K562 (cell line): Measurements from ENCODE around the gene TRIM3. TPM values are rescaled to one million over a fixed set of nuclear protein-coding genes. Genes with fewer than 3 reads are reported as not detected.

Experiments
- ATAC-seq: fragments of 200-7000 bp; cut with Tn5 transposase; 3 replicates; pipeline ENCODE4 v1.9.1; 2020; ENCODE audit warnings: moderate library complexity
- BruUV-seq: library from RNA; stranded (reverse); fragments of 400-500 nt; replicated peaks from 2 replicates; lab custom pipeline; 2021; lab: Mats Ljungman, UMichigan
- CTCF ChIA-PET: fragments of 300-600 bp; formaldehyde crosslinking; extraction: SDS; loops from one replicate; lab custom pipeline; 2021; ENCODE audit warnings: low intra/inter-chr PET ratio; lab: Yijun Ruan, JAX
- POLR2A ChIA-PET: fragments of 300-600, 350-650 bp; sonication (Branson Sonifier 250); formaldehyde crosslinking; extraction: SDS; loops from one replicate; lab custom pipeline; 2021; ENCODE audit warnings: antibody characterized with exemption, inconsistent platforms; lab: Yijun Ruan, JAX
- DNase-seq, 4 experiments: peaks; one replicate each; pipeline versions ENCODE4 v3.0.0 to v3.0.0-alpha.2; 2011 to 2018; ENCODE audit warnings: low spot score in 3 of 4, mixed read lengths in 3 of 4; ENCODE audit errors: extremely low read depth in 1 of 4
- FAIRE-seq: peaks from 2 replicates; lab custom pipeline; 2011; peaks lifted over from hg19 to GRCh38; lab: Jason Lieb, UNC
- H2AFZ ChIP-seq: 2 replicates; pipeline ENCODE4 v1.6.0; 2011; ENCODE audit warnings: low read depth, low read length, control low read depth, inconsistent platforms
- H3K27ac ChIP-seq: fragments of 200-600 bp; 3 replicates; pipeline ENCODE4 v1.8.0; 2011; ENCODE audit warnings: low read depth, mild to moderate bottlenecking, control low read depth, inconsistent platforms, low read length, moderate library complexity, mixed read lengths; ENCODE audit errors: extremely low read depth
- H3K27me3 ChIP-seq, 2 experiments: fragments of 300-600 bp in 1 of 2; 2 replicates in 1 of 2; 3 replicates in 1 of 2; pipeline versions ENCODE4 v1.6.0 to v1.8.0; 2011; ENCODE audit warnings: inconsistent platforms in 2 of 2, low read length in 2 of 2, mild to moderate bottlenecking in 1 of 2, mixed read lengths in 1 of 2, moderate library complexity in 1 of 2; ENCODE audit not compliant: control insufficient read depth in 2 of 2, insufficient read depth in 2 of 2
- H3K36me3 ChIP-seq: fragments of 300-600 bp; 3 replicates; pipeline ENCODE4 v1.8.0; 2011; ENCODE audit warnings: mild to moderate bottlenecking, low read length, inconsistent platforms; ENCODE audit not compliant: control insufficient read depth, insufficient read depth
- H3K4me1 ChIP-seq, 2 experiments: fragments of 200-600 bp in 1 of 2; replicated peaks in 1 of 2; 2 replicates in 1 of 2; 3 replicates in 1 of 2; pipeline versions ENCODE4 v1.5.1 to v1.8.0; 2011; ENCODE audit warnings: inconsistent platforms in 2 of 2, low read length in 2 of 2, mild to moderate bottlenecking in 1 of 2, mixed read lengths in 1 of 2, moderate library complexity in 1 of 2; ENCODE audit not compliant: control insufficient read depth in 2 of 2, insufficient read depth in 2 of 2
- H3K4me2 ChIP-seq: 2 replicates; pipeline ENCODE4 v1.6.1; 2011; ENCODE audit warnings: low read length, control low read depth, inconsistent platforms, mixed read lengths; ENCODE audit not compliant: insufficient read depth
- H3K4me3 ChIP-seq: fragments of 200-600 bp; sonication (generic), shearing (Covaris generic); 2 replicates; pipeline ENCODE4 v1.5.1; 2016; ENCODE audit warnings: control low read depth, inconsistent platforms
- H3K79me2 ChIP-seq: fragments of 200-600 bp; 3 replicates; pipeline ENCODE4 v1.8.0; 2011; ENCODE audit warnings: low read length, inconsistent platforms; ENCODE audit not compliant: control insufficient read depth, insufficient read depth
- H3K9ac ChIP-seq, 2 experiments: 2 replicates each; pipeline versions ENCODE4 v1.6.0 to v1.6.1; 2011; ENCODE audit warnings: low read depth in 2 of 2, low read length in 2 of 2, control low read depth in 1 of 2, inconsistent platforms in 1 of 2, mild to moderate bottlenecking in 1 of 2, mixed read lengths in 1 of 2; ENCODE audit not compliant: insufficient read depth in 1 of 2
- H3K9me1 ChIP-seq: one replicate; pipeline ENCODE4 v1.6.0; 2011; ENCODE audit warnings: inconsistent platforms, mild to moderate bottlenecking, low read length, moderate library complexity; ENCODE audit not compliant: control insufficient read depth, insufficient read depth
- H3K9me3 ChIP-seq: replicated peaks from 2 replicates; pipeline ENCODE4 v1.5.1; 2011; ENCODE audit warnings: low read depth, low read length, inconsistent platforms; ENCODE audit not compliant: control insufficient read depth, insufficient read depth
- H4K20me1 ChIP-seq: replicated peaks from 2 replicates; pipeline ENCODE4 v1.6.1; 2011; ENCODE audit warnings: low read length, inconsistent platforms, mixed read lengths; ENCODE audit not compliant: control insufficient read depth, insufficient read depth
- ASH1L ChIP-seq: fragments of 450-650 bp; IDR thresholded peaks from 2 replicates; pipeline ENCODE4 v1.6.1; 2018; ENCODE audit warnings: borderline replicate concordance, mild to moderate bottlenecking, low read depth; ENCODE audit not compliant: partially characterized antibody
- BRF1 ChIP-seq: IDR thresholded peaks from 3 replicates; pipeline ENCODE4 v1.6.1; 2011; ENCODE audit warnings: borderline replicate concordance, mild to moderate bottlenecking; ENCODE audit not compliant: insufficient read length; ENCODE audit errors: extremely low read depth
- HNRNPL ChIP-seq: fragments of 200-400 bp; formaldehyde crosslinking; IDR thresholded peaks from 2 replicates; pipeline ENCODE4 v1.6.1; 2017; ENCODE audit warnings: low read depth, mild to moderate bottlenecking, low read length
- KDM1A ChIP-seq, 2 experiments: fragments of 450-650 bp; IDR thresholded peaks; 2 replicates each; pipeline ENCODE4 v1.6.1; 2016; ENCODE audit warnings: mild to moderate bottlenecking in 2 of 2
- KLF6 ChIP-seq: fragments of 250-450 bp; sonication (Bioruptor Pico); IDR thresholded peaks from 2 replicates; pipeline ENCODE4 v1.4.0; 2020; ENCODE audit warnings: mild to moderate bottlenecking, moderate library complexity, borderline replicate concordance
- NR2C2 ChIP-seq, 2 experiments: fragments of 200-800 bp in 1 of 2; sonication (Bioruptor generic) in 1 of 2; sonication (generic) in 1 of 2; formaldehyde crosslinking in 1 of 2; IDR thresholded peaks; 2 replicates each; pipeline versions ENCODE4 v1.6.1 to v1.8.0; 2016 to 2022; ENCODE audit warnings: mild to moderate bottlenecking in 1 of 2, missing compliant biosample characterization in 1 of 2, missing genetic modification characterization in 1 of 2, missing genetic modification reagents in 1 of 2
- POLR2G ChIP-seq: fragments of 200-400 bp; formaldehyde crosslinking; IDR thresholded peaks from 2 replicates; pipeline ENCODE4 v1.6.1; 2017; ENCODE audit warnings: low read depth, mild to moderate bottlenecking, antibody characterized with exemption, low read length, moderate library complexity
- RBFOX2 ChIP-seq: fragments of 200-400 bp; formaldehyde crosslinking; IDR thresholded peaks from 2 replicates; pipeline ENCODE4 v1.6.1; 2017; ENCODE audit warnings: low read depth, mild to moderate bottlenecking, low read length, moderate library complexity
- SMARCB1 ChIP-seq: IDR thresholded peaks from 2 replicates; pipeline ENCODE4 v1.6.1; 2011; ENCODE audit warnings: improper control_type of control experiment, low read depth; ENCODE audit not compliant: insufficient read length
- WGBS: fragments of 100-300 bp; shearing (Covaris generic); methylation state at CpG from one replicate; pipeline ENCODE4 v1.1.6; 2016; ENCODE audit warnings: low coverage, mixed read lengths; ENCODE audit not compliant: insufficient coverage; ENCODE audit errors: missing lambda C conversion rate; 5-methylcytosine and 5-hydroxymethylcytosine counted together
- in situ Hi-C: fragments of 300-500 bp; cut with MboI; formaldehyde crosslinking; loops from 4 replicates; pipeline ENCODE4 v1.15.0; 2018; ENCODE audit warnings: inconsistent platforms, mixed read lengths
- intact Hi-C: fragments of 100-400 bp; cut with micrococcal nuclease; formaldehyde crosslinking; loops from 2 replicates; pipeline ENCODE4 v1.14.2; 2022
- polyA plus RNA-seq, 8 experiments: library from polyadenylated mRNA; depleted of rRNA in 4 of 8; stranded (reverse) in 5 of 8; unstranded in 3 of 8; fragments of >200 nt; fragmentation: Nextera tagmentation in 2 of 8; fragmentation: Illumina TruSeq in 1 of 8; extraction: Ambion mirVana in 2 of 8; extraction: Trizol in 1 of 8; gene quantifications; 2 replicates each; pipeline versions ENCODE4 v1.2.1 to v1.2.3, GENCODE V29; 2011 to 2014; ENCODE audit warnings: inconsistent platforms in 1 of 8, missing spikeins in 1 of 8
- total RNA-seq, 7 experiments: library from RNA; depleted of rRNA in 6 of 7; stranded (reverse); fragments of >200 nt in 6 of 7; fragmentation: Illumina TruSeq in 2 of 7; extraction: Trizol in 2 of 7; gene quantifications; 2 replicates each; pipeline versions ENCODE4 v1.2.1 to v1.2.3, GENCODE V29; 2011 to 2021; ENCODE audit warnings: low replicate concordance in 1 of 7
- TF ChIP-seq, protein P1 (sequence below): fragments of 450-650 bp; IDR thresholded peaks from 2 replicates; pipeline ENCODE4 v1.7.1; 2018; ENCODE audit warnings: mild to moderate bottlenecking, low read depth; ENCODE audit not compliant: partially characterized antibody
- TF ChIP-seq, protein P2 (sequence below), 2 experiments: fragments of 450-650 bp in 1 of 2; sonication (generic) in 1 of 2; formaldehyde crosslinking; conservative IDR thresholded peaks; 2 replicates each; pipeline versions ENCODE4 v1.4.0 to v1.8.1; 2020 to 2022; ENCODE audit warnings: mild to moderate bottlenecking in 1 of 2, missing genetic modification reagents in 1 of 2

Gene TRIM3
- total and polyA plus RNA-seq, 9 of the 15 experiments (the other 6 are each of a cell fraction or from before 2014, with no cell fraction given) = 0.45 to 9.2 (median 4.7) TPM

DNA sequence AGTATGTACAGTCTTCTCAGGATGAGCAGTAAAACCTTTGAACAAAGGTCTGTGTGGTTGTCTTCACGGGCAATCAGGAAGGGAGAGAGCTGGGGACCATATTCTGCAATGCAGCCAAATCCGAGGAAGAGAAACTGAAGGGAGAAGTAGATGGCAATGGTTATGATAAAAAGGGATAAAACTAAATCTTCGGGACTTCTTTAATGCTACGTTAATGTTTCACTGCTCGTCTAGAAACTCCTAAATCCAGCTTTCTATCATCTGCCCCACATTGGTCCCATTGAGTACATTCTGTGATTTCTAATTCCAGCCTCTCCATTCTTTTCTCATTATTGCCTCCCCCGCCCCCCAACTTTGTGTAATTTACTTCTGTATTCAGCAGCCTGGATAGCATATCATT, 9.3 kb upstream of the TRIM3 start:
- POLR2A ChIA-PET = interaction anchor here (0.6 to 1.7 kb wide), 3 partner anchors 13 to 1977 kb away, joined by 3 read pairs; no protein-coding TSS in a partner anchor
- peaks cover 82% of the 10 kb centered on the region for H3K36me3 ChIP-seq
- H3K4me3 ChIP-seq = no peak overlapping the region; the same call in 1 of the 2 replicates

More for the DNA sequence above, 9.3 kb upstream of the TRIM3 start:
- Histone ChIP-seq H3K79me2 (peaks cover 53% of the 10 kb centered on the region), H3K4me2 (peak overlapping the region; percentile 97; the same call in 1 of the 2 replicates), H3K4me1 (peaks cover 14 to 17% of the 10 kb centered on the region in 2 experiments; a peak in 4 of 5 replicates), H3K27me3 (no peaks in the 10 kb centered on the region), H3K9ac (peak overlapping the region in 1 of 2 experiments; percentile 95; a peak in 2 of 4 replicates), H3K9me3 (no peaks in the 10 kb centered on the region), H3K9me1 (no peaks in the 10 kb centered on the region), H4K20me1 (no peaks in the 10 kb centered on the region; the same call in 1 of the 2 replicates), H2AFZ (no peak overlapping the region), H3K27ac (peak overlapping the region; percentile 93; the same call in 2 of the 3 replicates)
- CTCF ChIA-PET = no interaction called here
- FAIRE-seq (no peak), ATAC-seq (no peak), DNase-seq (no peak)
- in situ Hi-C loops (no loop called here), intact Hi-C loops (no loop called here)
- WGBS = 95% methylated on average over 6 of the region's 6 CpGs
- no peak for TF ChIP-seq BRF1
- TF ChIP-seq, protein P1, sequence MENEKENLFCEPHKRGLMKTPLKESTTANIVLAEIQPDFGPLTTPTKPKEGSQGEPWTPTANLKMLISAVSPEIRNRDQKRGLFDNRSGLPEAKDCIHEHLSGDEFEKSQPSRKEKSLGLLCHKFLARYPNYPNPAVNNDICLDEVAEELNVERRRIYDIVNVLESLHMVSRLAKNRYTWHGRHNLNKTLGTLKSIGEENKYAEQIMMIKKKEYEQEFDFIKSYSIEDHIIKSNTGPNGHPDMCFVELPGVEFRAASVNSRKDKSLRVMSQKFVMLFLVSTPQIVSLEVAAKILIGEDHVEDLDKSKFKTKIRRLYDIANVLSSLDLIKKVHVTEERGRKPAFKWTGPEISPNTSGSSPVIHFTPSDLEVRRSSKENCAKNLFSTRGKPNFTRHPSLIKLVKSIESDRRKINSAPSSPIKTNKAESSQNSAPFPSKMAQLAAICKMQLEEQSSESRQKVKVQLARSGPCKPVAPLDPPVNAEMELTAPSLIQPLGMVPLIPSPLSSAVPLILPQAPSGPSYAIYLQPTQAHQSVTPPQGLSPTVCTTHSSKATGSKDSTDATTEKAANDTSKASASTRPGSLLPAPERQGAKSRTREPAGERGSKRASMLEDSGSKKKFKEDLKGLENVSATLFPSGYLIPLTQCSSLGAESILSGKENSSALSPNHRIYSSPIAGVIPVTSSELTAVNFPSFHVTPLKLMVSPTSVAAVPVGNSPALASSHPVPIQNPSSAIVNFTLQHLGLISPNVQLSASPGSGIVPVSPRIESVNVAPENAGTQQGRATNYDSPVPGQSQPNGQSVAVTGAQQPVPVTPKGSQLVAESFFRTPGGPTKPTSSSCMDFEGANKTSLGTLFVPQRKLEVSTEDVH = no peak
- TF ChIP-seq, protein P2, sequence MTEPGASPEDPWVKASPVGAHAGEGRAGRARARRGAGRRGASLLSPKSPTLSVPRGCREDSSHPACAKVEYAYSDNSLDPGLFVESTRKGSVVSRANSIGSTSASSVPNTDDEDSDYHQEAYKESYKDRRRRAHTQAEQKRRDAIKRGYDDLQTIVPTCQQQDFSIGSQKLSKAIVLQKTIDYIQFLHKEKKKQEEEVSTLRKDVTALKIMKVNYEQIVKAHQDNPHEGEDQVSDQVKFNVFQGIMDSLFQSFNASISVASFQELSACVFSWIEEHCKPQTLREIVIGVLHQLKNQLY (CRISPR knock-in tag; conservative IDR thresholded peaks at IDR 0.05) = no peak
- TF ChIP-seq KLF6 = no peak
- 0 out of 2 replicates have a peak, but pooled peaks have one; percentile 17 for TF ChIP-seq POLR2G
- no peak for TF ChIP-seq SMARCB1
- peak; percentile 56 for TF ChIP-seq RBFOX2
- no peak for TF ChIP-seq ASH1L
- no peak for TF ChIP-seq NR2C2 (CRISPR knock-in tag; IDR thresholded peaks at IDR 0.05)
- no peak for TF ChIP-seq NR2C2 (tag; IDR thresholded peaks at IDR 0.05)
- no peak for TF ChIP-seq HNRNPL
- TF ChIP-seq KDM1A (IDR thresholded peaks at IDR 0.05) = no peak
- BruUV-seq = no TSS peak
